ENCODE measurements around the gene SYAP1. TPM values are rescaled to one million over a fixed set of nuclear protein-coding genes. Genes with fewer than 3 reads are reported as not detected.

Gene SYAP1
- total and polyA plus RNA-seq, 10 of the 15 experiments (the other 5 are each of a cell fraction or from before 2014, with no cell fraction given): 5.9 to 29.9 (median 16.2) TPM

DNA sequence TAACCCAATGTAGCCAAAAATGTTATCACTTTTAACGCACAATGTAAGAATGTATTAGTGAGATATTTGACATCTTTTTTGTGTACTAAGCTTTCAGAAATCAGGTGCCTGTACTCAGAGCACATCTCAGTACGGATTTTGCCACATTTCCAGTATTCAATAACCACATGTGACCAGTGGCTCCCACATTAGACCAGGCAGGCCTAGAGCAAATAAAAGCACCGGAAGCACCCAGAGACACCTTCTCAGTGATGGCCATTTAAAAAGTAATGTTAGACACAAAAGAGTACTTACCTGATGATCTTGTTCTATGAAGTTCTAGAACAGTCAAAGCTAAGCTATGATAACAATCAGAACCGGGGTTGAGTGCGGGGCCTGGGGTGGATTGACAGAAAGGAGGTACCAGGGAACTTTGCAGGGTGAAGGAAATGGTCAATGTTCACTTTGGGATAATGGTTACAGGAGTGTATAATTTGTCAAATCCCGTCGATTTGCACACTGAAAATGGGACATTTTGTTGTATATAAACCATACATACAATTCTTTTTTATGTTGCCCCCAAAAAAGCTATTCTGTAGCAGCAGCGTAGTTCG, 8.1 kb upstream of the SYAP1 start:
- H2AFZ ChIP-seq (ENCODE audit: control insufficient read depth, low read depth, low read length): peak overlapping the region; percentile 79
- BruUV-seq (replicated peaks): no TSS peak
- peak; percentile 41 for FAIRE-seq
- POLR2A ChIA-PET: interaction anchor here (1.0 kb wide), 1 partner anchor 8 kb away, joined by 4 read pairs; the partner anchor contains the start of gene SYAP1
- peak; percentile 54 for ATAC-seq
- RAD21 ChIA-PET (ENCODE audit: unreplicated experiment): interaction anchor here (1.0 kb wide), 1 partner anchor 10 kb away, joined by 3 read pairs; no protein-coding TSS in a partner anchor
- in situ Hi-C loops (cut with MboI): no loop called here
- H3K4me2 ChIP-seq (ENCODE audit: control insufficient read depth, insufficient read depth): peak overlapping the region; percentile 12
- no peak for DNase-seq (ENCODE audit: low read depth, low spot score)
- no peaks in the 10 kb centered on the region for H4K20me1 ChIP-seq (ENCODE audit: control insufficient read depth, insufficient read depth)
- no peaks in the 10 kb centered on the region for H3K9me3 ChIP-seq (replicated peaks; ENCODE audit: control insufficient read depth, insufficient read depth, low read length)
- no peaks in the 10 kb centered on the region for H3K27me3 ChIP-seq (replicated peaks in 1 of 2; ENCODE audit: control insufficient read depth in 2 of 2, insufficient read depth in 2 of 2, low read length in 1 of 2)
- H3K27ac ChIP-seq (ENCODE audit: control insufficient read depth, insufficient read depth): peak overlapping the region; percentile 68
- intact Hi-C loops (cut with micrococcal nuclease; ENCODE audit: unreplicated experiment): no loop called here
- peak overlapping the region; percentile 82 for H3K4me3 ChIP-seq
- no peaks in the 10 kb centered on the region for H3K4me1 ChIP-seq (ENCODE audit: control insufficient read depth, insufficient read depth, low read length)
- 13% methylated on average over 9 of the region's 9 CpGs for WGBS (ENCODE audit: insufficient coverage, insufficient replicate concordance, low lambda C conversion rate, missing lambda C conversion rate)
- SMC1A ChIA-PET (ENCODE audit: uncharacterized antibody, unreplicated experiment): no interaction called here
- no peaks in the 10 kb centered on the region for H3K36me3 ChIP-seq (ENCODE audit: control insufficient read depth in 2 of 2, insufficient read depth in 2 of 2, low read length in 1 of 2)
- peaks cover 6% of the 10 kb centered on the region; the same call in 1 of the 2 replicates for H3K79me2 ChIP-seq (ENCODE audit: control insufficient read depth, insufficient read depth, low read length)
- CTCF ChIA-PET: interaction anchor here (1.3 kb wide), 1 partner anchor 62 kb away, joined by 3 read pairs; no protein-coding TSS in a partner anchor
- peak overlapping the region; percentile 78 for H3K9ac ChIP-seq (ENCODE audit: control insufficient read depth, insufficient read depth, low read length)
- TF ChIP-seq SMAD5 (IDR thresholded peaks at IDR 0.05; ENCODE audit: low read depth): no peak
- no peak for TF ChIP-seq BRCA1 (IDR thresholded peaks at IDR 0.05; ENCODE audit: low read depth, low read length)
- TF ChIP-seq MYB (IDR thresholded peaks at IDR 0.05; ENCODE audit: borderline replicate concordance, low read depth, low read length): no peak
- no peak for TF ChIP-seq LARP7 (IDR thresholded peaks at IDR 0.05)
- TF ChIP-seq RAD21 (IDR thresholded peaks at IDR 0.05; ENCODE audit: insufficient read depth, low read depth, low read length): no peak
- TF ChIP-seq CBFB (IDR thresholded peaks at IDR 0.05; ENCODE audit: low read depth): no peak
- TF ChIP-seq HDAC6 (IDR thresholded peaks at IDR 0.05; ENCODE audit: unreplicated experiment): no peak
- TF ChIP-seq SP1 (IDR thresholded peaks at IDR 0.05; ENCODE audit: low read depth, low read length): no peak
- TF ChIP-seq SPI1 (IDR thresholded peaks at IDR 0.05; ENCODE audit: borderline replicate concordance, insufficient read depth, low read depth, low read length): no peak
